Astrocyte (in vitro differentiated cells and primary cell): Measurements from ENCODE around the gene SPNS3. TPM values are rescaled to one million over a fixed set of nuclear protein-coding genes. Genes with fewer than 3 reads are reported as not detected.

Experiments
- DNase-seq: peaks from one replicate; pipeline ENCODE4 v3.0.0-alpha.2; 2010; ENCODE audit warnings: low read depth
- FAIRE-seq: peaks from 2 replicates; lab custom pipeline; 2011; peaks lifted over from hg19 to GRCh38; lab: Jason Lieb, UNC
- H2AFZ ChIP-seq: 2 replicates; pipeline ENCODE4 v1.6.0; 2012; ENCODE audit warnings: low read depth, low read length, inconsistent platforms
- H3K27ac ChIP-seq: 2 replicates; pipeline ENCODE4 v1.5.1; 2011; ENCODE audit warnings: low read depth, low read length, inconsistent platforms
- H3K27me3 ChIP-seq: 2 replicates; pipeline ENCODE4 v1.6.0; 2011; ENCODE audit warnings: low read length, inconsistent platforms; ENCODE audit not compliant: insufficient read depth
- H3K36me3 ChIP-seq: 2 replicates; pipeline ENCODE4 v1.5.1; 2011; ENCODE audit warnings: low read length, inconsistent platforms; ENCODE audit not compliant: insufficient read depth
- H3K4me1 ChIP-seq: 2 replicates; pipeline ENCODE4 v1.5.1; 2011; ENCODE audit warnings: low read length, inconsistent platforms; ENCODE audit not compliant: insufficient read depth
- H3K4me2 ChIP-seq: 2 replicates; pipeline ENCODE4 v1.6.0; 2012; ENCODE audit warnings: low read length, inconsistent platforms
- H3K4me3 ChIP-seq: 2 replicates; pipeline ENCODE4 v1.5.1; 2011; ENCODE audit warnings: low read depth, mild to moderate bottlenecking, low read length, inconsistent platforms; ENCODE audit not compliant: insufficient read depth
- H3K79me2 ChIP-seq: 2 replicates; pipeline ENCODE4 v1.6.0; 2012; ENCODE audit warnings: mild to moderate bottlenecking, low read length, inconsistent platforms; ENCODE audit not compliant: insufficient read depth
- H3K9ac ChIP-seq: 2 replicates; pipeline ENCODE4 v1.6.0; 2012; ENCODE audit warnings: mild to moderate bottlenecking, low read length, inconsistent platforms
- H3K9me3 ChIP-seq: 2 replicates; pipeline ENCODE4 v1.5.1; 2012; ENCODE audit warnings: low read depth, mild to moderate bottlenecking, low read length, inconsistent platforms; ENCODE audit not compliant: insufficient read depth
- H4K20me1 ChIP-seq: 2 replicates; pipeline ENCODE4 v1.6.0; 2012; ENCODE audit warnings: low read length, inconsistent platforms; ENCODE audit not compliant: insufficient read depth
- H3K27ac Mint-ChIP-seq: one replicate; pipeline ENCODE4 v1.8.0; 2021; ENCODE audit warnings: mild to moderate bottlenecking, mixed read lengths; ENCODE audit not compliant: unreplicated experiment
- H3K27me3 Mint-ChIP-seq: one replicate; pipeline ENCODE4 v1.8.0; 2021; ENCODE audit warnings: low read depth, mixed read lengths; ENCODE audit not compliant: unreplicated experiment
- H3K36me3 Mint-ChIP-seq: one replicate; pipeline ENCODE4 v1.8.0; 2021; ENCODE audit warnings: low read depth, mixed read lengths; ENCODE audit not compliant: unreplicated experiment
- H3K4me1 Mint-ChIP-seq: one replicate; pipeline ENCODE4 v1.8.0; 2021; ENCODE audit warnings: low read depth, mixed read lengths; ENCODE audit not compliant: unreplicated experiment
- H3K4me3 Mint-ChIP-seq: one replicate; pipeline ENCODE4 v1.8.0; 2021; ENCODE audit warnings: mild to moderate bottlenecking, moderate library complexity, mixed read lengths; ENCODE audit not compliant: unreplicated experiment
- H3K9me3 Mint-ChIP-seq: one replicate; pipeline ENCODE4 v1.8.0; 2021; ENCODE audit warnings: mild to moderate bottlenecking, mixed read lengths; ENCODE audit not compliant: unreplicated experiment
- EZH2 ChIP-seq: IDR thresholded peaks from 2 replicates; pipeline ENCODE4 v1.6.1; 2012; ENCODE audit warnings: mild to moderate bottlenecking, low read length, inconsistent platforms; ENCODE audit not compliant: insufficient read depth
- total RNA-seq: library from RNA; stranded (reverse); gene quantifications from 2 replicates; pipeline ENCODE4 v1.2.1, GENCODE V29; 2021
- TF ChIP-seq, protein P1 (sequence below): IDR thresholded peaks from 2 replicates; pipeline ENCODE4 v1.5.1; 2011; ENCODE audit warnings: low read depth, mild to moderate bottlenecking, inconsistent platforms, low read length, moderate library complexity; ENCODE audit not compliant: insufficient read depth

Gene SPNS3
- total RNA-seq, 1 donor from 2014 or later: not detected

DNA sequence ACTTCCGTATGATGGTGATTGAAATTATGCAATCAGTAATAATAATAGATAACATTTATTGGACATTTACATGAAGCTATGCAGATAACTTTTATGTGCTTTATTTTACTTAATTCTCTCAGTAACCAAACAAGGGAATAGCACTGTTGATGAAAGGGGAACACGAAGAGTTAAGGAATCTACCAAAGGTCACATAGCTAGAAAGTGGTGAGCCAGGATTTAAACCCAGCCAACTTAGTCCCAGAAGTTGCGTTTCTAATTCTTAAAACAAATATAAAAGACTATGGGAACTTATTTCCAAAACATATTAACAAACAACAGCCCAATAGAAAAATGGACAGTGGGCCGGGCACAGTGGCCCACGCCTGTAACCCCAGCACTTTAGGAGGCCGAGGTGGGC lies 9.7 kb downstream of the SPNS3 start:
- no peaks in the 10 kb centered on the region for H4K20me1 ChIP-seq
- H2AFZ ChIP-seq: no peak overlapping the region
- no peaks in the 10 kb centered on the region for H3K36me3 ChIP-seq
- H3K79me2 ChIP-seq: no peaks in the 10 kb centered on the region
- Mint-ChIP-seq H3K36me3 (no peaks in the 10 kb centered on the region), H3K27me3 (peaks cover 47% of the 10 kb centered on the region), H3K9me3 (no peaks in the 10 kb centered on the region), H3K4me3 (no peak overlapping the region), H3K27ac (no peak overlapping the region), H3K4me1 (no peaks in the 10 kb centered on the region)
- H3K9me3 ChIP-seq: no peaks in the 10 kb centered on the region
- FAIRE-seq (no peak), DNase-seq (no peak)
- peaks cover 9% of the 10 kb centered on the region for H3K27me3 ChIP-seq
- no peak overlapping the region for H3K27ac ChIP-seq
- H3K9ac ChIP-seq: no peak overlapping the region
- no peak overlapping the region for H3K4me2 ChIP-seq
- TF ChIP-seq EZH2: no peak
- TF ChIP-seq, protein P1, sequence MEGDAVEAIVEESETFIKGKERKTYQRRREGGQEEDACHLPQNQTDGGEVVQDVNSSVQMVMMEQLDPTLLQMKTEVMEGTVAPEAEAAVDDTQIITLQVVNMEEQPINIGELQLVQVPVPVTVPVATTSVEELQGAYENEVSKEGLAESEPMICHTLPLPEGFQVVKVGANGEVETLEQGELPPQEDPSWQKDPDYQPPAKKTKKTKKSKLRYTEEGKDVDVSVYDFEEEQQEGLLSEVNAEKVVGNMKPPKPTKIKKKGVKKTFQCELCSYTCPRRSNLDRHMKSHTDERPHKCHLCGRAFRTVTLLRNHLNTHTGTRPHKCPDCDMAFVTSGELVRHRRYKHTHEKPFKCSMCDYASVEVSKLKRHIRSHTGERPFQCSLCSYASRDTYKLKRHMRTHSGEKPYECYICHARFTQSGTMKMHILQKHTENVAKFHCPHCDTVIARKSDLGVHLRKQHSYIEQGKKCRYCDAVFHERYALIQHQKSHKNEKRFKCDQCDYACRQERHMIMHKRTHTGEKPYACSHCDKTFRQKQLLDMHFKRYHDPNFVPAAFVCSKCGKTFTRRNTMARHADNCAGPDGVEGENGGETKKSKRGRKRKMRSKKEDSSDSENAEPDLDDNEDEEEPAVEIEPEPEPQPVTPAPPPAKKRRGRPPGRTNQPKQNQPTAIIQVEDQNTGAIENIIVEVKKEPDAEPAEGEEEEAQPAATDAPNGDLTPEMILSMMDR: no peak
- no peaks in the 10 kb centered on the region for H3K4me1 ChIP-seq
- no peak overlapping the region for H3K4me3 ChIP-seq

DNA sequence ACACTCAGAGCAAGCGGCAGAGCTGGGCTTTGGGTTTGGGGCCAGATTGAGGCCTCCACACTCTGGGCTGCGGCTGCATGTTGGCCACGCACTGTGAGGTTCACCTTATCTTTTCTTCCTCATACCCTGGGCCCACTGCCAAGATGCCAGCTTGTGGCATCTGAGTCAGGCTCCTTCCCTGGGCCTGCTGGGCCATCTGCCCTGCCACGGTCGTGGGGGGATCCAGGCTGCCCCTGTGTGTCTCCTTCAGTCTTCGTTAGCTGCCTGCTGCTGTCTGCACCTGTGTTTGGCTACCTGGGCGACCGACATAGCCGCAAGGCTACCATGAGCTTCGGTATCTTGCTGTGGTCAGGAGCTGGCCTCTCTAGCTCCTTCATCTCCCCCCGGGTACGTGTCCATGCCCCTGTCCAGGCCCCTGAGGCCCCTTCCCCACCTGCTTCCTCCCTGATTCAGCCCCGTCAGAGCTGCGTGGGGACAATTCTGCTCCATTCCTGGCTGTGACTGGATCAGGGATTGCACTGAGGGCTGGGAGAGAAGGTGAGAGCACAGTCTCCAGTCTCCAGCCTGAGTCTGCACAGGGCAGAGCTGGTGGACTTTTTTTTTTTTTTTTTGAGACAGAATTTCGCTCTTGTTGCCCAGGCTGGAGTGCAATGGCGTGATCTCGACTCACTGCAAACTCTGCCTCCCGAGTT lies 11.2 kb downstream of the SPNS3 start:
- peaks cover 10% of the 10 kb centered on the region for H3K27me3 ChIP-seq
- no peak overlapping the region for H3K4me2 ChIP-seq
- H4K20me1 ChIP-seq: no peaks in the 10 kb centered on the region
- no peak for TF ChIP-seq EZH2
- TF ChIP-seq, protein P1: no peak
- Mint-ChIP-seq H3K9me3 (no peaks in the 10 kb centered on the region), H3K36me3 (no peaks in the 10 kb centered on the region), H3K4me1 (peaks cover 2% of the 10 kb centered on the region), H3K27ac (no peak overlapping the region), H3K4me3 (no peak overlapping the region), H3K27me3 (peaks cover 50% of the 10 kb centered on the region)
- no peaks in the 10 kb centered on the region for H3K4me1 ChIP-seq
- FAIRE-seq: no peak
- H3K4me3 ChIP-seq: no peak overlapping the region
- no peaks in the 10 kb centered on the region for H3K79me2 ChIP-seq
- no peak overlapping the region for H2AFZ ChIP-seq
- no peaks in the 10 kb centered on the region for H3K9me3 ChIP-seq
- H3K27ac ChIP-seq: no peak overlapping the region
- no peaks in the 10 kb centered on the region for H3K36me3 ChIP-seq
- DNase-seq: no peak
- no peak overlapping the region for H3K9ac ChIP-seq

DNA sequence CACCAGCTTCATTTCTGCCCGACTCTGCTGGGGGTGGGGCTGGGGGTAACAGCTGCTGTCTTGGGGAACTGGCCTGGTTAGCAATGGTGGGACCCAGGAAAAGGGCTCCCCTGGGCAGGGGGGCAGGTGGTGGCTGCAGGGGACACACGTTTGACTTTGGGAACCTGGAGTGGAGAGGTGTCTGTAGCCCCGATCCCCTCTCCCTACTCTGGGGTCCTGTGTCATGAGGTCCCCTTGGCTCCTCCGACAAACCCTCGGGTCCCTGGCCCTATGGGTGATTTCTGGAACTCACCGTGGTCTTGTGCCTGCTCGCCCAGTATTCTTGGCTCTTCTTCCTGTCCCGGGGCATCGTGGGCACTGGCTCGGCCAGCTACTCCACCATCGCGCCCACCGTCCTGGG lies 12.0 kb downstream of the SPNS3 start:
- no peaks in the 10 kb centered on the region for H3K79me2 ChIP-seq
- no peaks in the 10 kb centered on the region for H3K9me3 Mint-ChIP-seq
- no peak overlapping the region for H3K4me3 ChIP-seq
- no peaks in the 10 kb centered on the region for H3K9me3 ChIP-seq
- H3K27ac Mint-ChIP-seq: no peak overlapping the region
- peaks cover 43% of the 10 kb centered on the region for H3K27me3 Mint-ChIP-seq
- H3K27me3 ChIP-seq: peaks cover 8% of the 10 kb centered on the region
- no peaks in the 10 kb centered on the region for H4K20me1 ChIP-seq
- FAIRE-seq (no peak), DNase-seq (no peak)
- no peaks in the 10 kb centered on the region for H3K36me3 Mint-ChIP-seq
- H3K4me1 Mint-ChIP-seq: peaks cover 2% of the 10 kb centered on the region
- no peaks in the 10 kb centered on the region for H3K36me3 ChIP-seq
- H3K9ac ChIP-seq: no peak overlapping the region
- TF ChIP-seq, protein P1: no peak
- TF ChIP-seq EZH2: no peak
- no peak overlapping the region for H3K4me2 ChIP-seq
- H3K4me1 ChIP-seq: no peaks in the 10 kb centered on the region
- no peak overlapping the region for H3K27ac ChIP-seq
- H3K4me3 Mint-ChIP-seq: no peak overlapping the region
- H2AFZ ChIP-seq: no peak overlapping the region
